Left cardiac atrium (tissue), 4 donors: ENCODE results near the gene USP9X. TPM values are rescaled to one million over a fixed set of nuclear protein-coding genes. Genes with fewer than 3 reads are reported as not detected.
"Not testable (repeated sequence)": the region's sequence is repeated elsewhere in the genome, so short reads cannot be mapped to it uniquely, and the experiment has no call there.

ENCODE experiments used
- ATAC-seq, 2 donors: fragments of 200-7000 bp; cut with Tn5 transposase; one replicate each; pipeline ENCODE4 v1.9.1; 2020; ENCODE audit warnings: mild to moderate bottlenecking in 2 of 2, moderate library complexity in 2 of 2
- DNase-seq: peaks from one replicate; pipeline ENCODE4 v3.0.0-alpha.2; 2020
- intact Hi-C, 2 donors: fragments of 100-400 bp; cut with DNase I; formaldehyde crosslinking; loops; one replicate each; pipeline versions ENCODE4 v1.14.1 to v1.15.1; 2022 to 2023
- long read RNA-seq: library from polyadenylated mRNA; unstranded; transcript quantifications from one replicate; pipeline ENCODE4 v2.0.0, GENCODE V29; 2021
- total RNA-seq, 2 donors: library from RNA; stranded (reverse); fragmentation: NEBNext Ultra II Directional; extraction: Animal tissue kit (Norgen Biotek cat#: 25700); gene quantifications; one replicate each; pipeline ENCODE4 v1.2.1, GENCODE V29; 2021
- donor health status: DM: no; HTN: yes; CAD: no.
- donor health status: DM: no; HTN: yes; CAD: no; lungs with severe emphysema.
- donor health status: DM: yes; HTN: yes; CAD: no.
- donor health status: Dilated cardiomyopathy.

The USP9X gene, protein sequence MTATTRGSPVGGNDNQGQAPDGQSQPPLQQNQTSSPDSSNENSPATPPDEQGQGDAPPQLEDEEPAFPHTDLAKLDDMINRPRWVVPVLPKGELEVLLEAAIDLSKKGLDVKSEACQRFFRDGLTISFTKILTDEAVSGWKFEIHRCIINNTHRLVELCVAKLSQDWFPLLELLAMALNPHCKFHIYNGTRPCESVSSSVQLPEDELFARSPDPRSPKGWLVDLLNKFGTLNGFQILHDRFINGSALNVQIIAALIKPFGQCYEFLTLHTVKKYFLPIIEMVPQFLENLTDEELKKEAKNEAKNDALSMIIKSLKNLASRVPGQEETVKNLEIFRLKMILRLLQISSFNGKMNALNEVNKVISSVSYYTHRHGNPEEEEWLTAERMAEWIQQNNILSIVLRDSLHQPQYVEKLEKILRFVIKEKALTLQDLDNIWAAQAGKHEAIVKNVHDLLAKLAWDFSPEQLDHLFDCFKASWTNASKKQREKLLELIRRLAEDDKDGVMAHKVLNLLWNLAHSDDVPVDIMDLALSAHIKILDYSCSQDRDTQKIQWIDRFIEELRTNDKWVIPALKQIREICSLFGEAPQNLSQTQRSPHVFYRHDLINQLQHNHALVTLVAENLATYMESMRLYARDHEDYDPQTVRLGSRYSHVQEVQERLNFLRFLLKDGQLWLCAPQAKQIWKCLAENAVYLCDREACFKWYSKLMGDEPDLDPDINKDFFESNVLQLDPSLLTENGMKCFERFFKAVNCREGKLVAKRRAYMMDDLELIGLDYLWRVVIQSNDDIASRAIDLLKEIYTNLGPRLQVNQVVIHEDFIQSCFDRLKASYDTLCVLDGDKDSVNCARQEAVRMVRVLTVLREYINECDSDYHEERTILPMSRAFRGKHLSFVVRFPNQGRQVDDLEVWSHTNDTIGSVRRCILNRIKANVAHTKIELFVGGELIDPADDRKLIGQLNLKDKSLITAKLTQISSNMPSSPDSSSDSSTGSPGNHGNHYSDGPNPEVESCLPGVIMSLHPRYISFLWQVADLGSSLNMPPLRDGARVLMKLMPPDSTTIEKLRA (N-terminal part only)
- total RNA-seq: 10 to 100 TPM; 49.0 to 69.0 TPM
- long read RNA-seq, full-length matches to known transcripts: 1 of 17 reads
- long read RNA-seq, partial matches to known transcripts: 14 of 17 reads
- long read RNA-seq, other reads (novel, unspliced or antisense): 2 of 17 reads

DNA sequence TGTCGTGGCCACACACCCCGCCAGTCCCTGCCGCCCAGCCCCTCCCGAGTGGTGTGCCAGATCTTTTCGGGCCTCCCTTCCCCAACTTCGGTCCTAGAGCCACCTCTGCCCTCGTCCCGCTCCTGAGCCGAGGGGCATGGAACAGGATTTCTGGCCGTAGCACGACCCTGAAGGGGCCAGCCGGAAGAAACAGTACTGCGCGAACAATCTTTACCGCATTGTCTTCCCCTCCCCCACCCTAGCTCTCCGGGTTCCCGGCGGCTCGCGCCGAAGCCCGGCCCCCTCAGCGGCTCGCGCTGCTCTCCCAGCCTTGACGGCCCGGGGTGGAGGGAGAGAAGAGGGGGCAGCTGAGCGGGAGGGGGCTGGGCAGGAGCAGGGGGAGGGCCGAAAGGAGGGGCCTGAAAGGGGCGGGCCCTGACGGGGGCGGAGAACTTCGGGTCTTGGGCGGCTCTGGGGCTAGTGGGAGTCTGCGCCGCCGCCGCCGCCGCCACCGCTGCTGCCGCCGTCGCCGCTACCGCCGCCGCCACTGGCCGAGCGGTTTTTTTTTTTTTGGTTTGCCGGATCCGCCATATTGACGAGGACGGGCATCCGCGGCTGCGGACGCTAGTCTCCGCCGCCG is at the start of gene USP9X:
USP9X (plus strand) TSS at position 553 of the 619 bp plus-strand sequence. CDS start 38,184 bp downstream, outside the sequence.
- intact Hi-C loops: no loop called here
- DNase-seq: peak; percentile 92

DNA sequence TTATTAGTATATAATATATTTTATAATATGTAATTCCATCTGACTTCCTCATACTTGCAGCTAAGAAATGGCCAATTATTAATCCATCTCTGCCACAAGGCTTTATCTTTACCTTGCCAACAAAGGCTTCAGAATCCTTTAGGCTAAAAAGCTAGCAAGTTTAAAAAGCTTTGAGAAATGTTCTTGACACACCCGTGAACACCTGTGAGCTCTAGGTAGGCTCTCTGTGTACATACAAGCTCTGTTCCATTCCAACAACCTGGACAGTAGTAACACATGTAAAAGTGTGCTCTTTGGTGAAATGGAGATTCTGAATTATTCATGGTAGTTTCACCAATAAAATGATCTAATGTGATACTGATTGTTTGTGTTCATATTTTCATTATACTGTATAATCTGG is 49.7 kb upstream of the USP9X start:
- no peak for DNase-seq
- intact Hi-C loops: no loop called here
- ATAC-seq: no peak

More for the DNA sequence above, at the start of gene USP9X:
- ATAC-seq: peak; percentile 93 to 95

DNA sequence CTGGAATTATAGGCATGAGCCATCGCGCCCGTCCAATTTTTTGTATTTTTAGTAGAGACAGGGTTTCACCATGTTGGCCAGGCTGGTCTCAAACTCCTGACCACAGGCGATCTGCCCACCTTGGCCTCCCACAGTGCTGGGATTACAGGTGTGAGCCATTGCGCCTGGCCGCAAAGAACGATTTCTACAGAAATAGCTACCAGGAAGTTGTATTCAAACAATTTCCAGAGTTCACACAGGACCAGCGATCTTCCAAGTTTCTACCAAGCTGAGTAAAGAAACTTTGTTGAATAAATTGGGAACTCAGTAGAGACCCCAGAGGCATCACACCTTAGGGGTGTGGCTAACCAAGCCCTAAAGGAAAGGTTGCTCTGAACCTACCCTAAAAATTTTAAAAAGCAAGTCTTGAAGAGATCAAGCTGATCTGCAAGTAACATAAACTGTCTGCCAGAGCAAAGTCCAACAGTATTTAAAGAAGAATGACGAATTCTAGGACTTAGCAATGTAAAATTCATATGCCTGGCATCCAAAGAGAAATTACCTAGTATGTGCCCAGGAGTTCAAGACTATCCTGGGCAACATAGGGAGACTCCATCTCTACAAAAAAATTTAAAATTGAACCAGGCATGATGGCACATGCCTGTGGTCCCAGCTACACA is 48.4 kb upstream of the USP9X start:
- ATAC-seq (no peak), DNase-seq (no peak)

DNA sequence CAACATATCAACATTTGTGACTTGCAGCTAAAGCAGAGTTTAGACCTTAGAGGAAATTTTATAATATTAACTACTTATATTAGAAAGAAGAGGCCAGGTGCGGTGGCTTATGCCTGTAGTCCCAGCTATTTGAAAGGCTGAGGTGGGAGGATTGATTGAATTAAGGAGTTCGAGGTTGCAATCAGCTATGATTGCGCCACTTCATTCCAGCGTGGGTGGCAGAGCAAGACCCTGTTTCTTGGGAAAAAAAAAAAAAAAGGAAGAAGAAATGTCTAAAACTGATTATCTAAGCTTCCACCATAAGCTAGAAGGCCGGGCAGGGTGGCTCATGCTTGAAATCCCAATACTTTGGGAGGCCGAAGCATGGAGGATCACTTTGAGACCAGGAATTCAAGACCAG is 42.0 kb upstream of the USP9X start:
- ATAC-seq: no peak
- intact Hi-C loops: no loop called here
- no peak for DNase-seq

More for the DNA sequence above, 48.4 kb upstream of the USP9X start:
- intact Hi-C loops: no loop called here

GRCh38 chrX:41043674-41044345 is 41.4 kb upstream of the USP9X start:
- no peak for DNase-seq
- intact Hi-C loops: no loop called here
- ATAC-seq: no peak

DNA sequence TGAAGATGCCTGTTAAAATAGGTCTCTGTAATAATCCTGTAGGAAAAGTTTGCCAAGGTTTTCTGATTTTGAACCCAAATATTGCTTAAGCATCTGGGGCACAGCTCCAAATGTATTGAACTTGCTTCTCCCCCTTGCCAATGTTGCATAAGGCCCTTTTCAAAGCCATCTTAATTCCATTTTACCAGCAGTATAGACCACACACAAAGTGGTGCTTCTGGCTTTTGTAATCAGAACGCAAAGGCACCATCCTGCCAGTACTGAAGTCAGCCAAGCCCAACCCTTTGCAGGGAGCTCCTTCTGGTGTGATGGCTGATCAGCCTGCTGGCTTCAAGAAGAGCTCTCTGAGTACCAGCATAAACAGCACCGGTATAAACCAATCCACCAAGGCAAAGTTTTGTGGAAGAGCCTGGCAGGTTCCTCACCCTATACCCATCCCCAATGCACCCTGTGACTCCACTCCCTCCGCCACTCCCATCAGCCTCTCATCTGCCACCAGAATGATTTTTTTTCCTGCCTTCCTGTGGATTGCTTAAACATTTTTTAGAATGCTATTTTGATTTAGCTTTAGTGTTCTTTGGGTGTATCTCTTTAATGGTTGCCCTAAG is 39.2 kb upstream of the USP9X start:
- ATAC-seq (peak; percentile 62 to 71), DNase-seq (peak; percentile 33)
- intact Hi-C loops: no loop called here

DNA sequence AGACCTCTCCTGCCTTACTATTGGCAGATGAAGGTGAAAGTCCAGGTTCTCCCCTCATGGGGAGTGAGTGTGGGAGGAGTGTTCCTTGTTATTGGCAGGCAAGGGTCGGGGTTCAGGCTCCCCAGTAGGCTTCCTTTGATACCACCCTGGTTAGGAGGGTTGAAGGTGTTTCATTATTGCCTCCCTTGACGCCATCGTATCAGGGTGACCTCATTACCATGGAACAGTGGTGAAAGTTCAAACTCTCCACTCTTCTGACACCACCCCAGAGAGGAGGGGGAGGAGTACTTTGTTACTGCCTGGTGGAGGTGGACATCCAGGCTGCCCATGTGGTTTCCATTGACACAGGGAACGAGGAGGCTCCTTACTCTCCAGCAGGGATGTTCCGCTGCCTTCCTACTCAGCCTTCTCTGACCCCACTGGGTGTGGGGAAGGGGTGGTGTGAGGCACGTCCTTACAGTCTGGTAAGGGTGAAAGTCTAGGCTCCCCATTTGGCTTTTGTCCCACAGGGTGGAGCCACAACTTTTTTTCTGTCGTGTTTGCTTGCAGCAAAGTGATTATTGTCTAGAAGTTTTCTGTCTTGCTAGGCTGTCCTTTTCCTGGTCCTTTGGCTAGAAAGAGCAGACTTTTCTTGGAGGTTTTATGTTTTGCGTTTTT is 37.2 kb upstream of the USP9X start:
- no peak for ATAC-seq
- intact Hi-C loops: no loop called here

DNA sequence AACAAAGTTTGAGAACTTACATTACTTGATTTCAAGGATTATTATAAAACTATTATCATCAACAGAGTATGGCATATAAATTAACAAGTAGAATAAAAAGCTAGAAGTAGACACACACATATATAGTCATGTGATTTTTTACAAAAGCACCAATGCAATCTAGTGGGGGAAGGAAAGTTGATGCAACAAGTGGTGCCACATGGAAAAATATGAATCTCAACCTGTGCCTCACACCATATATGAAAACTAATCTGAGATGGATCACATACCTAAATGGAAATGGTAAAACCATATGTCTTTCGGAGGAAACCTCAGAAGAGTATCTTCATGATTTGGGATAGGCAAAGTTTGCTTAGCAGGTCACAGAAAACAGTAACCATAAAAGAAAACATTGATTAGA is 34.9 kb upstream of the USP9X start:
- intact Hi-C loops: no loop called here
- no peak for ATAC-seq
- no peak for DNase-seq

More for the DNA sequence above, 37.2 kb upstream of the USP9X start:
- no peak for DNase-seq

- intact Hi-C loops: no loop called here
- DNase-seq (no peak), ATAC-seq (no peak)
Measured at GRCh38 chrX:41051288-41051687, 34.0 kb upstream of the USP9X start.

- no peak for ATAC-seq
- no peak for DNase-seq
- intact Hi-C loops: no loop called here
Measured at GRCh38 chrX:41055740-41056139, 29.5 kb upstream of the USP9X start.

DNA sequence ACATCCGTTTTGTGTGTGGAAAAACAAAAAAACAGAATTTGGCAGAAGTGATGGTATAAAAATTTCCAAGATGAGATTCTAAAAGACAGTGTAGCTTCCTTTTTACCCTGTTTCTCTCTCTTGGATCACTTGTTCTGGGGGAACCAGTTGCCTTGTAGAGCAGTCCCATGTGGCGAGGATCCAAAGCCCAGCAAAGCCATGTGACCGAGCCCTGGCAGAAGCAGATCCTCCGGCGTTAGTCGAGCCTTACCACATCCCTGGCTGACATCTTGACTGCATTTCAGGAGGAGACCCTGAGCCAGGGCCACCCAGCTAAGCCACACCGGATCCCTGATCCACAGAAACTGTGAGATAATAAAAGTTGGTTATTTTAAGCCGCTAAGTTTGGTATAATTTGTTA is 22.0 kb upstream of the USP9X start:
- intact Hi-C loops: not testable (repeated sequence)
- peak; percentile 43 for DNase-seq
- ATAC-seq: peak in 1 of 2 donors; percentile 65

DNA sequence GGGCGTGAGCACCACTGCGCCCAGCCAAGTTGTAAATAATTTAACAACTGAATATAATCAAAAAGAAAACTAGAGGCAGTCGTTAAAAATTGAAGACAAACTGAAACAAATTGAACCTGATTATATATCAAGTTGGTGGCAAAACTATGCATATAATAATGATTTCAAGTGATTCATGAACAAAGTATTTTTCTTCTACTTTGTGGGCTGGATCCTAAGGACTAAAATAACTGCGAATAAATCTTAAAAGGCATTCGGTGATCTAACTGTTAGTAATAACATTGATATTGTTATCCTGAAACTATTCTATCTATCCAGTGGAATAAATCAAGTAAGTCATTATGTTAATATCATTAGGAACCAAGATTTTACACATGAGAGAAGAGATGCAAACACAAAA is 21.2 kb upstream of the USP9X start:
- DNase-seq (no peak), ATAC-seq (no peak)
- intact Hi-C loops: no loop called here

DNA sequence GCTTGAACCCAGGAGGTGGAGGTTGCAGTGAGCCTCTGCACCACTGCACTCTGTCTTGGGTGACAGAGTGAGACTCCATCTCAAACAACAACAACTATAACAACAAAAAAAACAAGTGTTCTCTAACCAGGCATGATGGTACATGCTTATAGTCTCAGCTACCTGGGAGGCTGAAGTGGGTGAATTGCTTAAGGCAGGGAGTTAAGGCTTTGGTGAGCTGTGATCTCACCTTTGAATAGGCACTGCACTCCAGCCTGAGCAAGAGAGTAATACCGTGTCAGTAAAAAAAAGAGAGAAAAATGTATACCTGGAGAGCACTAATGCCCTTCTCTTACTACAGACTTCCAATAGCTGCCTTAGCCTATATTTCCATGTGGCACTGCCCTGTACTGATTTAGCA is 18.9 kb upstream of the USP9X start:
- no peak for DNase-seq
- intact Hi-C loops: no loop called here
- ATAC-seq: no peak

DNA sequence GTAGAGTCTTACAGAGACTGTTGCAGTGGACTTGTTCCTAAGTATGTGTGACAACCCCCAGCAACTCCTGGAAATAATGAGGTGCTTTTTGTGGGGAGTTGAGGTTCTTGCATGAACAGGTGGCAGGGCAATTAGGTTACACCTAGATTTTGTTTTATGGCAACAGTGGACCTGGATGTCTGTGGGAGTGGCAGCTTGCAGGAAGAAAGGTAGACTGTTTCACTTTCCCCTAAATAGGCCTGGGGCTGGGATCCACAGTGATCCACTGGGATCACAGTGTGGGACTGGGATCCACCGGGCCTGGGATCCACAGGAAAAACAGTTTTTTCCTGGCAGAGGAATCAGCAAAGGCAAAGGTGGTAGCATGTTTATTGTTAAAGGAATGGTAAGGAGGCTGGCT is 18.3 kb upstream of the USP9X start:
- intact Hi-C loops: no loop called here
- ATAC-seq (no peak), DNase-seq (no peak)

DNA sequence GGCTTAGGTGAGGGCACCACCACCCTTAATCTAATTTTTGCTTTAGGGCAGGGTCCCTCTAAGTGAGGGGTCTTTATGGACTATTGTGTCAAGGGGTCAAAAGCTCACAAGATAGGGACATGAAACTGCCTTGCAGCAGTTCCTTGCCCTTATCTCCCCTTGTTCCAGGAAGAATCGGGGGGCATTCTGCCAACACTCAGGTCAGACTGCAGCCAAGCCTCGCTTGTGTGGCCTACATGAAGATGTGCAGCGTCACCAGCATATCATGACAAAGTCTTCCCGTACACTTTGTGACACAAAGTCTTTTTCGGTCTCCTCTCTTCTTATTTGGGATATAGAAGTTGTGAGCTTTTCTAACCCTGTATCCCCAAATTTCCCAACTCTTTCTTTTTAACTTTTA is 17.5 kb upstream of the USP9X start:
- DNase-seq (peak; percentile 41), ATAC-seq (no peak)
- intact Hi-C loops: no loop called here

DNA sequence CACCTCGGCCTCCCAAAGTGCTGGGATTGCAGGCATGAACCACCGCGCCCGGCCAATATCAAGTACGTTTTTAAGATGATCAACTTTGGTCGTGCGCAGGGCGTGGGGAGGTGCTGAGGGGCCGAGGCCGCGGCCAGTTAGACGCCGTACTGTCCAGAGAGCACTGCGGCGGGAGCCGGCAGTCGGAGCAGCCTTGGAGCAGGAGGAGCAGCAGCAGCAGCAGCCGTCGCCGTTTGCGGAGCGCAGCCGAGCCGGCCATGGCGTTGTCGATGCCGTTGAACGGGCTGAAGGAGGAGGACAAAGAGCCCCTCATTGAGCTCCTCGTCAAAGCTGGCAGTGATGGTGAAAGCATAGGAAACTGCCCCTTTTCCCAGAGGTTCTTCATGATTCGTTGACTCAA is 8.5 kb upstream of the USP9X start:
- intact Hi-C loops: no loop called here
- no peak for ATAC-seq
- DNase-seq: no peak

DNA sequence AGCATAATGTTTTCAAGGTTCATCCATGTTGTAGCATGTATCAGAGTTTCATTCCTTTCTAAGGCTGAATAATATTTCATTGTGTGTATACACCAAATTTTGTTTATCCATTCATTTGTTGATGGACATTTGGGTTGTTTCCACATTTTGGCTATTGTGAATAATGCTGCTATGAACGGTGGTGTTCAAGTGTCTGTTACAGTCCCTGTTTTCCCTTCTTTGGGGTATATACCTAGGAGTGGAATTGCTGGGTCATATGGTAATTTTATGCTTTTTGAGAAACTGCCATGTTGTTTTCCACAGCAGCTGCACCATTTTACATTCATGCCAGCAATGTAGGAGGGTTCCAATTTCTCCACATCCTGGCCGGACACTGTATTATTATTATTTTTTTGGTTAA is 3.4 kb upstream of the USP9X start:
- DNase-seq (no peak), ATAC-seq (no peak)
- intact Hi-C loops: no loop called here
